ENCODE measurements around the gene APLP1. TPM values are rescaled to one million over a fixed set of nuclear protein-coding genes. Genes with fewer than 3 reads are reported as not detected.

Gene APLP1
- total RNA-seq, 4 donors from 2014 or later: 4.6 to 14.6 (median 8.8) TPM

GRCh38 chr19:35846038-35846668 lies 22.2 kb upstream of the APLP1 start:
- no peaks in the 10 kb centered on the region for H3K9me3 ChIP-seq
- WGBS: 2% methylated on average over 4 of the region's 26 CpGs
- H3K4me3 ChIP-seq: peak overlapping the region in 3 of 4 donors; percentile 31 to 38 (median 33)
- DNase-seq (ENCODE audit: extremely low spot score): no peak
- intact Hi-C loops (cut with DNase I): no loop called here
- TF ChIP-seq CTCF (IDR thresholded peaks at IDR 0.05) (no peak), EP300 (IDR thresholded peaks at IDR 0.05) (no peak), POLR2A (IDR thresholded peaks at IDR 0.05; ENCODE audit: low read depth) (no peak), POLR2AphosphoS5 (IDR thresholded peaks at IDR 0.05) (no peak)
- H3K4me1 ChIP-seq: peaks cover 9 to 25% (median 23%) of the 10 kb centered on the region in 4 donors
- no peak overlapping the region for H3K27ac ChIP-seq (replicated peaks in 1 of 4)
- H3K36me3 ChIP-seq: no peaks in the 10 kb centered on the region
- peaks cover 0 to 97% (median 45%) of the 10 kb centered on the region in 4 donors for H3K27me3 ChIP-seq

- Histone ChIP-seq H3K9me3 (no peaks in the 10 kb centered on the region), H3K36me3 (no peaks in the 10 kb centered on the region), H3K4me1 (peaks cover 9 to 25% (median 23%) of the 10 kb centered on the region in 4 donors), H3K27me3 (peaks cover 0 to 96% (median 48%) of the 10 kb centered on the region in 4 donors), H3K27ac (replicated peaks in 1 of 4) (no peak overlapping the region), H3K4me3 (no peak overlapping the region)
- intact Hi-C loops (cut with DNase I): no loop called here
- 87% methylated on average over 8 of the region's 8 CpGs for WGBS
- DNase-seq (ENCODE audit: extremely low spot score): no peak
- no peak for TF ChIP-seq POLR2A (IDR thresholded peaks at IDR 0.05; ENCODE audit: low read depth)
- TF ChIP-seq CTCF (IDR thresholded peaks at IDR 0.05): no peak
- no peak for TF ChIP-seq POLR2AphosphoS5 (IDR thresholded peaks at IDR 0.05)
- TF ChIP-seq EP300 (IDR thresholded peaks at IDR 0.05): no peak
Observed at GRCh38 chr19:35847911-35848310, 20.5 kb upstream of the APLP1 start.

GRCh38 chr19:35848486-35848885 lies 19.9 kb upstream of the APLP1 start:
- TF ChIP-seq POLR2AphosphoS5 (IDR thresholded peaks at IDR 0.05) (no peak), POLR2A (IDR thresholded peaks at IDR 0.05; ENCODE audit: low read depth) (no peak), CTCF (IDR thresholded peaks at IDR 0.05) (no peak), EP300 (IDR thresholded peaks at IDR 0.05) (no peak)
- Histone ChIP-seq H3K4me3 (no peak overlapping the region), H3K27ac (replicated peaks in 1 of 4) (no peak overlapping the region), H3K4me1 (peaks cover 9 to 25% (median 23%) of the 10 kb centered on the region in 4 donors), H3K27me3 (peaks cover 0 to 96% (median 45%) of the 10 kb centered on the region in 4 donors), H3K9me3 (no peaks in the 10 kb centered on the region), H3K36me3 (no peaks in the 10 kb centered on the region)
- 80% methylated on average over 8 of the region's 8 CpGs for WGBS
- intact Hi-C loops (cut with DNase I): no loop called here
- no peak for DNase-seq (ENCODE audit: extremely low spot score)

GRCh38 chr19:35848919-35849505 lies 19.4 kb upstream of the APLP1 start:
- peaks cover 9 to 21% (median 19%) of the 10 kb centered on the region in 4 donors for H3K4me1 ChIP-seq
- peaks cover 0 to 96% (median 41%) of the 10 kb centered on the region in 4 donors for H3K27me3 ChIP-seq

More at GRCh38 chr19:35848919-35849505, 19.4 kb upstream of the APLP1 start:
- Histone ChIP-seq H3K36me3 (no peaks in the 10 kb centered on the region), H3K9me3 (no peaks in the 10 kb centered on the region), H3K27ac (replicated peaks in 1 of 4) (no peak overlapping the region), H3K4me3 (no peak overlapping the region)
- TF ChIP-seq CTCF (IDR thresholded peaks at IDR 0.05) (no peak), POLR2AphosphoS5 (IDR thresholded peaks at IDR 0.05) (no peak), POLR2A (IDR thresholded peaks at IDR 0.05; ENCODE audit: low read depth) (no peak), EP300 (IDR thresholded peaks at IDR 0.05) (no peak)
- 88% methylated on average over 16 of the region's 18 CpGs for WGBS
- intact Hi-C loops (cut with DNase I): no loop called here
- no peak for DNase-seq (ENCODE audit: extremely low spot score)
